Amniotic stem cell (primary cell): Measurements from ENCODE around the gene TBX19.

ENCODE experiments used
- DNase-seq: peaks from one replicate; lab custom pipeline; 2025; lab: John Stamatoyannopoulos, UW

The TBX19 gene

DNA sequence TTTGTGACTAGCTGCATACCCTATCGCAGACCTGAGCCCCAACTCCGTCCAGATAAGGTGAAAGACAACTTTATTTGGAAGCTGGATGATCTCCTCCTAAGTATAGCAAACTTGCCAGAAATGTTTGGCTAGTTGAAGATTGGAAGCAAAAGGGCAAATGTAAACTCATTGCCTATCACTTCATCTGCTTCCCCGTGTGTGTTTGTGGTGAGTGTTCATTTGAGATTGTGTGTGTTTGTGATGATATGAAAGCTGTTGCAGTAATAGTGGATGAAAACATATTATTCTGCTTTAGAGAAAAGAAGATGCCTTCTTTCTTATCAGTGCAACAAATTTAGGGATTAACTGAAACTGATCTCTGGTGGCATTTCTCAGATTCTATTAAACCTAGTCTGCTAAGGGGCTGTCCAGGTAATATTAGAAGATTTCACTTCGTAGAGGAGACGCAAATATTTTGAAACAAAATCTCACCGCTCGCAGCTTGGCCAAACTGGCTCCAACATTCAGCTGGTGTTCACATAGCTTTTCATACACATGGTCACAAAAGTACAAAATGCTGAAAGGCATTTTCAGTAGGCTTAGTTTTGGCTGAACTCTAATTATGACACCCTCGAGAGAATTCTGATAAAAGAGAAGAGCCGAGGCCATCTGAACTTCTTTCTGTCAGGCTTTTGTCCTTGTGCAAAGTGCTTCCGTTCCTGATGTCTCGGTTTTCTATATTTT lies 1.1 kb downstream of the TBX19 start:
- DNase-seq, result no peak

GRCh38 chr1:168285521-168285790 lies 4.8 kb downstream of the TBX19 start:
- DNase-seq, result no peak

GRCh38 chr1:168285971-168286927 lies 5.6 kb downstream of the TBX19 start:
- no peak for DNase-seq

DNA sequence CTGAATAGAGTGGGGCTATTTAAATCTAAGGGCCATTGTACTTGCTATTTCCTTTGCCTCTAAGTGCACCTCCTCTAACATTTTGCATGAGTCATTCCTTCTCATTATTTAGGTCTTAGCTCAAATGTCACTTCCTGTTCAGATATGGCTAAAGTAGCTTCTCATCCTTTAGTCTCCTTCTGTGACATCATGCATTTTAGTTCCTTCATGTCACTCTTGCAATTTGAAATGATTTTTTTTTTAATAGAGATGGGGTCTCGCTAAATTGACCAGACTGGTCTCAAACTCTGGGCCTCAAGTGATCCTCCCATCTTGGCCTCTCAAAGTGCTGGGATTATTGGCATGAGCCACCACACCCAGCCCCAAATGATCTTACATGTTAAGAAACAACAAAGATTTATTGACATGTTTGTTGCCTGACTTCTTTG lies 6.6 kb downstream of the TBX19 start:
- peak; percentile 3 for DNase-seq

DNA sequence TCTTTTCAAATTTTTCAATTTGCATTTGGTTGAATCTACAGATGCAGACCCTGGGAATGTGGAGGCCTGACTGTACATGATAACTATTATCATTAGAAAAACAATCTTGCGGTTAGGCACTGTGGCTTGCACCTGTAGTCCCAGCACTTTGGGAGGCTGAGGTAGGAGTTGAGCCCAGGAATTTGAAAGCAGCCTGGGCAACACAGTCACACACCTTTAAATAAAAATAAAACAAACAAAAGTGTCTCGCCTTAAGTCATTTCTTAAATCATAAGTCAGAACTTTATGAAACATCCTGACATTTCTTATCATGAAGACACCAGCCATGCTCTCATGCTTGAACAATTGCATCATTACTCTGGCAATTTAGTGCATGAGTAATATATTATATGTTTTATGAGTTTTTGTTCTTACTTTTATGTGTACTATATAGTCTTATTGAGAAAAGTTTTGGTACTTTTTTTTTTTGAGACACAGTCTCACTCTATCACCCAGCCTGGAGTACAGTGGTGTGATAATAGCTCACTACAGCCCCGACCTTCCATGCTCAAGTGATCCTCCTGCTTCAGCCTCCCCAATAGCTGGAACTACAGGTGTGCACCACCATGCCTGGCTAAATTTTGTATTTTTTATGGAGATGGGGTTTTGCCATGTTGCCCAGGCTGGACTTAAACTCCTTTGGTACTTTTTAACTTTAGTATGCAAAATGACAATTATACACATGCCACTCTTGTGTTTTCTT lies 7.8 kb downstream of the TBX19 start:
- DNase-seq, result peak; percentile 17

DNA sequence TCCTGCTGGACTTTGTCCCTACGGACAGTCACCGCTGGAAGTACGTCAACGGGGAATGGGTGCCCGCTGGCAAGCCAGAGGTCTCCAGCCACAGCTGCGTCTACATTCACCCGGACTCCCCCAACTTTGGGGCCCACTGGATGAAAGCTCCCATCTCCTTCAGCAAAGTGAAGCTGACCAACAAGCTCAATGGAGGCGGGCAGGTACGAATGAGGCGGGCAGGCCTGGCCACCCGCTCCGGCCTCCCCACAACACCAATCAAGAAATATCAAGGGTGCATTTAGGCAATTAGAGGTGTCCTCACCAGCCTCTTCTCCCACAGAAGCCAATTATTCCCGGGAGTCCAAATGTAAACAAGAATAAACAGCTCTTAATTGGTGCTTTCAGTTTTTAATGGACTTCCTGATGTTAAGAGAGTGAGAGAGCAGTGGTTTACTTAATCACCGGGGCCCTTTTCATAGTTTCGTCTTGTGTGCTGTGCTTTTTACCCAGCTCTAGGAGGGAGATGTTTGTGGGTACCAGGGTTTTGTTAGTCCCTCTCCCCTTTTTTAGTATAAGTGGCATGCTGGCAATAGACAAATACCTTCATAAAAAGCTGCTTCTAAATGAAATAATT lies 10.7 kb downstream of the TBX19 start:
- DNase-seq, result no peak

DNA sequence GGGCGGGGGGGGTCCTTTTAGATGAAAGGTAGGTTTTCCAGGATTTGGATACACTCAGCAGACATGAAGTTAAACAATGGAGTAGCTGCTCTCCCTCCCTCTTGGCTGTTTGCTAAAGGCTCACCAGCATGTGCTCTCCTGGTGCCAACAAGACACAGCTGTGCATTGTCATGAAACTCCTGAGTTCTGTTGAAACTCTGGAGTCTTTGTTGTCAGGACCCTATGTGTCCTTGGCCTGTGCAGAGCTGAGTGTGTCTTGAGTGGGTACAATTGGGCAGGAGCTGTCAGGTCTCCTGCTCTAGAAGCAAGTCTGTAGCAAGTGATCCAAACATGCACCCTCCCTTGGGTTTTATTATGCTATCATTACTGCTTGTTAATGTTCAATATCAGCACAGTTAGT lies 12.7 kb downstream of the TBX19 start:
- DNase-seq, result no peak

DNA sequence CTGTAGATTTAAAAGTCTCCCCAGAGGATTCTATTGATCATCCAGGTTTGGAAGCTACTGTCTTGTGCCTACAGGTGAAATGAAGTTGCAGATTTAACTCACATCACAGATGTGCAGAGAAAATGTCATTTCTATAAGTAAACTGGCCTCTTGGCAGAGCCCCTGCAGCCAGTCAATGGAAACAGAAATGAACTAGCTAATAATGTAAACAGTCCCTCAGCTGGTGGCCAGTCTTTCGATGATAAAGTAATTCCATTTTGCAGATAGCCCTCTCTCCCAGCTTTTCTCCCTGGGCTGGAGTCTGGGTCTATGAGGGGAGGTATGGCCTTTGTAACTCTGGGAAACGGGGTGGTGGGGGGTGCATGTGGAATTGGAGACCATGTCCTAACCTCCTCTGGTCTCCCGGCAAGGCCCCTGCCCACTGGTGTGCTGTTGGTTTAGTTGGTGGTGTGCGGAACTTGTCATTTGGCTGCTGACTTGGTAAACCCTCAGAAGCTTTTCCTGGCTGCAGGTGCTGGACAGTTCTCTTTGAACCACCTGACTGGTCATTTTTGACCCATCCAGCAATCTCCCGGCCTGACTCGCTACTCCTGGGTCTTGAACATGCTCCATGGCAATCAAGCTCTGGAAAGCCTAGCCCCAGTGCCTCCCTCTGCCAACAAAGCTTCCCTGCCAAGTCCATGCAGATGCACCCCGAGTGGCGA lies 14.9 kb downstream of the TBX19 start:
- DNase-seq, result no peak

- no peak for DNase-seq
Measured at GRCh38 chr1:168297019-168297730, 16.5 kb downstream of the TBX19 start.

GRCh38 chr1:168298446-168298845 lies 17.8 kb downstream of the TBX19 start:
- no peak for DNase-seq

GRCh38 chr1:168300626-168301025 lies 19.9 kb downstream of the TBX19 start:
- DNase-seq, result no peak

DNA sequence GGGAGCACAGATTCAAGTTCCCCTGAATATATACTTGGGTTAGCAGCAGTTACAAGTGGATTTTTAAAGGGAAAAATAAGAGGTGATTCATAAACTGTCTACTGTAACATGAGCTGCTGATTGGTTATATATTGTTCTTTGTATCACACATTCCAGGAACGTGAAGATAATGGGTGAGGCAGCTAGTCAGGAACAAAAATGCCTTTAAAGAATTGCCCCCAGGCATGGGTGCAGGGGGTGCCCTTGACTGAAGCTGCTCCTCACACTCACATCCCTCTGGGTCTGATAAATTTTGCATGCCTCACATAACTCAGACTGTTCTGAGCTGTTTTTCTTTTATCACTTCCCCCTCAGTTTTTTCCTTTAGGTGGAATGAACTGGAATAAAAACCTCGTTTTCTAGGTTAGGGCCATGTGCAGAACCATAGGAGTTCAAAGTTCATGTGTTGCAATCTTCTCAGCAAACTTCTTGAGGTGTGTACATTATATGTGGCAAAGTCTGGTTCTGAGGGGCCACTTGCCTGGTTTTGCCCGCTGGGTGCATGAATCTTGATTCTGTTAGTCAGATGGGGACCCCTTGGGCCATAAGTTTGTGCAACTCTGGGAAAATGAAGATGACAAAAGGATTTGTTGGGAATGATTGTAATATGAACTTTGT lies 21.1 kb downstream of the TBX19 start:
- peak; percentile 59 for DNase-seq

DNA sequence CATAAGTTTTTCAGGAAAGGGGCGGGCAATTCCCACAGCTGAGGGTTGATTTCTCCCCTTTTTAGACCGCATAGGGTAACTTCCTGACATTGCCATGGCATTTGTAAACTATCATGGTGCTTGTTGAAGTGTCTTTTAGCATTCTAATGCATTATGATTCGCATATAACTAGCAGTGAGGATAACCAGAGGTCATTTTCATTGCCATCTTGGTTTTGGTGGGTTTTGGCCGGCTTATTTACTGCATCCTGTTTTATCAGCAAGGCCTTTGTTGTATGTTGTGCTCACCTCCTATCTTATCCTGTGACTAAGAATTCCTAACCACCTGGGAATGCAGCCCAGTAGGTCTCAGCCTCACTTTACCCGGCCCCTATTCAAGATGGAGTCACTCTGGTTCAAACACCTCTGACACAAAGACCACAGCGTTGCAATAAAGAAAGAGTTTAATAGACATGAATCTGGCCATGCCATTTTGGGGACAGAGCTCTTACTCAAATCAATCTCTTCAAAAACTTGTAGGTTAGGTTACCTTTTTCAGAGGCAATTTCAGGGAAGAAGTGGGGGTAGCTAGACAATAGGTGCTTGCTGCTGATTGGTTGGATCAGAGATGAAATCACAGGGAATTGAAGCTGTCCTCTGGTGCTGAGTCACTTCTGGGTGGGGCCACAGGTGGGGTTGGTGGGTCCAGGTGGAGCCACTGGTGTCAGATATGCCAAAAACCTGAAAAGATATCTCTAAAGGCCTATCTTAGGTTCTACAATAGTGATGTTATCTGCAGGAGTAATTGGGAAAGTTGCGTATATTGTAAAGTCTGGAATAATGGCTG lies 23.3 kb downstream of the TBX19 start:
- no peak for DNase-seq

- no peak for DNase-seq
Measured at GRCh38 chr1:168304865-168305264, 24.2 kb downstream of the TBX19 start.

DNA sequence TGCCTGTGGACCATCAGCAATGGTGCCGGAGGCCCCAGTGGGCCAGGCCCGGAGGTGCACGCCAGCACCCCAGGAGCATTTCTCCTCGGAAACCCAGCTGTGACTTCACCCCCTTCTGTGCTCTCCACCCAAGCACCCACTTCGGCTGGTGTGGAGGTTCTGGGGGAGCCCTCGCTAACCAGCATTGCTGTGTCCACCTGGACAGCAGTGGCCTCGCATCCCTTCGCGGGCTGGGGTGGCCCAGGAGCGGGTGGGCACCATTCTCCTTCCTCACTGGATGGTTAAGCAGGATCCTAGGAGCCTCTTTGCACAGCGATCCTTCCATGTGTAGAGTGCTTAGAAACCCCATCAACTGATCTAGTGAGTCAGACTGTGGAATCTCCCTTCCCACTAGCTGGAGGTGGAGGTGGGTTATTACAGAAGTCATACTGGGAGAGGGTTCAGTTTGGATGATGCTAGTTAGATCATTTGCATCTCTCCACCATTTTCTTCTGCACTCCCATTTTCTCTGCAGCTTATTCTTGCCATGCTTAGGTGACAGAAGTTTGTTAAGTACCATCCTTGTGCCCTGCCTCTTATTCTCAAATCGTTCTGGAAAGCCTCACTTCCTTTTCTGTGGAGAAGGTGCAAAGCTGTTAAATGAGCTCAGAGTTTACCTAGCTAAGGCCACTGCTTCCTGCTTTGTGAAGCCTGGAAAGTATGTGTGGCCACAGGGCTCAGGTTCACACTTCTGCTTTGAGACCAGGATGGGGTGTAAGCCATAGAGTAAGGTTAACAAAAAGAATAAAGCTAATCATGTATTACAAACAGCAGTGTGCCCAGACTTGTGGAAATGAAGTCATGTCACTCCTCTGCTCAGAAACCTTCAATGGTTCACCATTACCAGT lies 32.3 kb downstream of the TBX19 start:
- no peak for DNase-seq

GRCh38 chr1:168316142-168316541 lies 35.5 kb downstream of the TBX19 start:
- DNase-seq, result no peak

DNA sequence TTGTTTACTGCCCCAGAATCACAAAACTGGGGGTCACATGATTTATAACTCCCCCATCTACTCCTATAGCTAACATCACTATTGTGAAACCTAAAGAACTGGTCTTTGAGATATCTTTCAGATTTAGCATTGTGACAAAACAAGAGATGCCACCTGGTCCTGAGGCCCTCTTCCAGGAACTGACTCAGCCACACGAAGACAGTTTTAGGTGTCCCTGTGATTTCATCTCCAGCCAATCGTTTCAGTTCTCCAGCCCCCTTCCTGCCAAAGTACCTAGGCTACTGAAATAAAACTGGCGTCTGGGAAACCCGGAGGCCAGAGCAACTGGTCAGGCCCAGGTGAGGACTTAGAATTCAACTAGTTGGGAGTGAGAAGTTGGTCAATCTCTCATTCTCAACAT lies 36.6 kb downstream of the TBX19 start:
- no peak for DNase-seq

- DNase-seq, result no peak
Measured at GRCh38 chr1:168319691-168320090, 39.0 kb downstream of the TBX19 start.

- DNase-seq, result no peak
Measured at GRCh38 chr1:168320149-168320548, 39.5 kb downstream of the TBX19 start.
